ENCODE results near the gene PDS5B. TPM values are rescaled to one million over a fixed set of nuclear protein-coding genes. Genes with fewer than 3 reads are reported as not detected.

PDS5B gene
- total RNA-seq, 1 donor from 2014 or later, result 8.7 TPM

GRCh38 chr13:32632343-32632909 lies 46.2 kb downstream of the PDS5B start:
- no peak for FAIRE-seq

DNA sequence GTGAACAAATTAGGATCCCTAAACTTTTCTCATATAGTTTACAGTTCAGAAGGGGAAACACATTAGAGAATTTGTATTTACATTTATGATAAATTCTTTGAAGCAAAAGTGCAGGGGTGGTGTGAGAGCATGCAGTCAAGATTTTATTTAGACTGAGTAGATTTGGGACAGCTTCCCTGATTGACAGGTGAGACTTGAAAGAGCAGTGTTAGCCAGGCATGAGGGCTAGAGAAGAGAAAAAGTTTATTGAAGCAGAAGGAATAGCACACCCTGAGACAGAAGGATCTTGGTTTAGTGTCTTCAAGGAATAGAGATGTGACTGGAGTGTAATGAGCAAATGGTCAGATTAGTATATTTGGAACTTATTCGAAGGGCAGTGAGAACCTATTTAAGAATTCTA lies 50.5 kb downstream of the PDS5B start:
- no peak for TF ChIP-seq CTCF (IDR thresholded peaks at IDR 0.05; ENCODE audit: insufficient read depth, low read length, severe bottlenecking)
- no peak overlapping the region for H3K4me3 ChIP-seq (ENCODE audit: low read depth, low read length)
- no peaks in the 10 kb centered on the region for H3K27me3 ChIP-seq (ENCODE audit: control insufficient read depth, insufficient read depth, low read length)
- FAIRE-seq, result no peak
- no peak for DNase-seq (ENCODE audit: low read depth)
- no peaks in the 10 kb centered on the region for H3K36me3 ChIP-seq (ENCODE audit: control insufficient read depth, insufficient read depth, low read length)

More at GRCh38 chr13:32632343-32632909, 46.2 kb downstream of the PDS5B start:
- H3K36me3 ChIP-seq (ENCODE audit: control insufficient read depth, insufficient read depth, low read length), result no peaks in the 10 kb centered on the region
- no peak for TF ChIP-seq CTCF (IDR thresholded peaks at IDR 0.05; ENCODE audit: insufficient read depth, low read length, severe bottlenecking)
- no peaks in the 10 kb centered on the region for H3K27me3 ChIP-seq (ENCODE audit: control insufficient read depth, insufficient read depth, low read length)
- DNase-seq (ENCODE audit: low read depth), result no peak
- no peak overlapping the region for H3K4me3 ChIP-seq (ENCODE audit: low read depth, low read length)

GRCh38 chr13:32638739-32639138 lies 52.5 kb downstream of the PDS5B start:
- FAIRE-seq, result no peak

DNA sequence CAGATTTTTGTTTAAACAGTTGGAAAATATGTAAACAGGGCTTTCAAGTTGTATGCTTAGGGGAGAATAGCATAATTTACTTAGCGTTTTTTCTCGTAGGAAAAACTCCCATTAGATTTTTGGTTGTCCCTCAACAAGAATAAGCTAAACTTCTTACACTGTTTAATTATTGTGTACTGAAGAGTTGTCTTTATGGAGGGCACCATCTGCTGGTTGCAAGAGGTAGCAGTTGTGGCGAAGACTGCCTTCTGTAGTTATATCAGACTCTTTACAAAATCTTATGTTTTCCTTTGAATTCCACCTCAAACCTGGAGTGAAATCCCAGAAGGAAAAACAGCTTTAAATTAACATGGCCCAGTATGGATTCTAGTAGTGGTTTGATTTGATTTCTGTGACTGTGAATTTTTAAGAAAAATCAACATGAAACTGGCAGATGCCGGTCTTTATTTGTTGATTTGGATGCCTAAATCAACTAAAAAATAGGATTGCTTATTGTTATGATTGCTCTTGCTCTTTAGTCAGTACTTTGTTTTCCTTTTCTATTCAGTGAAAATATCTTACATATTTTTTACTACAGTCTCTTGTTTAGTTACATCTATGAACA lies 53.4 kb downstream of the PDS5B start:
- peak; percentile 57 for DNase-seq (ENCODE audit: low read depth)

More at GRCh38 chr13:32638739-32639138, 52.5 kb downstream of the PDS5B start:
- no peaks in the 10 kb centered on the region for H3K36me3 ChIP-seq (ENCODE audit: control insufficient read depth, insufficient read depth, low read length)
- no peaks in the 10 kb centered on the region for H3K27me3 ChIP-seq (ENCODE audit: control insufficient read depth, insufficient read depth, low read length)
- H3K4me3 ChIP-seq (ENCODE audit: low read depth, low read length), result no peak overlapping the region
- DNase-seq (ENCODE audit: low read depth), result no peak
- no peak for TF ChIP-seq CTCF (IDR thresholded peaks at IDR 0.05; ENCODE audit: insufficient read depth, low read length, severe bottlenecking)

DNA sequence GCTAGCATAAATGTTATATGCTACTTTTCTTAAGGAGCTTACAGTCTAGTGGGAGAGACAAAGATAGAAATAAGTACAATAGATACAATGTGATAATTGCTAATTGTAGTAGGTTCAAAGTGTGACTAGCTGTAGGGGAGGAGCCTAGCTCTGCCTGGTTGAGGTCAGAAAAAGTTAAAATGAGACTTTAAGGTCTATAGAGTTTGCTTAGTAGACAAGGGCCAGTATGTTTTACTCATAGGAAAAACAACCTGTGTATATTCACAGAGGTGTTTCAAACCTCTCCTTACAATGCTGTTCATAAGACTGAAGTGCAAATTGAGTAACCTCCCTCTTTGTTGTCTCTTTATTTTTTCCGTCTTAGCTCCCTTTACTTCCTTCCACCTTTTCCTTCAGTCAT lies 56.1 kb downstream of the PDS5B start:
- DNase-seq (ENCODE audit: low read depth), result no peak
- TF ChIP-seq CTCF (IDR thresholded peaks at IDR 0.05; ENCODE audit: insufficient read depth, low read length, severe bottlenecking), result no peak
- no peak for FAIRE-seq
- Histone ChIP-seq H3K27me3 (ENCODE audit: control insufficient read depth, insufficient read depth, low read length) (no peaks in the 10 kb centered on the region), H3K36me3 (ENCODE audit: control insufficient read depth, insufficient read depth, low read length) (no peaks in the 10 kb centered on the region), H3K4me3 (ENCODE audit: low read depth, low read length) (no peak overlapping the region)

More for the DNA sequence above, 53.4 kb downstream of the PDS5B start:
- no peaks in the 10 kb centered on the region for H3K27me3 ChIP-seq (ENCODE audit: control insufficient read depth, insufficient read depth, low read length)
- FAIRE-seq, result no peak
- no peaks in the 10 kb centered on the region for H3K36me3 ChIP-seq (ENCODE audit: control insufficient read depth, insufficient read depth, low read length)
- H3K4me3 ChIP-seq (ENCODE audit: low read depth, low read length), result no peak overlapping the region
- peak; percentile 67 for TF ChIP-seq CTCF (IDR thresholded peaks at IDR 0.05; ENCODE audit: insufficient read depth, low read length, severe bottlenecking)

DNA sequence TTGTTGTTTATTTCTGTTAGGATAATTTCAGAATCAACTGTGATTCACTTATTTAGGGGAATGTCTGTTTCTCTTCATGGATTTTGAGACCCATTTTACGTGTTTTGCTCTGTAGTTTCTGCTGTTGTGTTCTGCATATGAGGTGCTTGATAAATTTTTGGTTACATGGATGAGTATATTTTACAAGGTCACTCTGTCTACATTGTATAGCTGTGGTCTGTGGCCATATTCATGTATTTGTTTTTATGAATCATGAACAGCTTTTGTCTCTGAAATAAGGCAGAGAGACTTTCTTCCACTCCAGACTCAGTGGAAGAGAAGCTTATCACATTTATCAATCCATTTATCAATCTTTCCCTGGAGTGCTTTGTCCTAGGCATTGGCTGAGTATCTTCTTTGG lies 56.6 kb downstream of the PDS5B start:
- Histone ChIP-seq H3K4me3 (ENCODE audit: low read depth, low read length) (no peak overlapping the region), H3K27me3 (ENCODE audit: control insufficient read depth, insufficient read depth, low read length) (no peaks in the 10 kb centered on the region), H3K36me3 (ENCODE audit: control insufficient read depth, insufficient read depth, low read length) (no peaks in the 10 kb centered on the region)
- DNase-seq (ENCODE audit: low read depth), result peak; percentile 7
- FAIRE-seq, result no peak
- TF ChIP-seq CTCF (IDR thresholded peaks at IDR 0.05; ENCODE audit: insufficient read depth, low read length, severe bottlenecking), result no peak

All from bronchial epithelial cell (primary cell).